Measurements from ENCODE around the gene PDE4B.
"Not testable (repeated sequence)": the region's sequence is repeated elsewhere in the genome, so short reads cannot be mapped to it uniquely, and the experiment has no call there.

Gene PDE4B

GRCh38 chr1:66300280-66300971 lies 507.7 kb downstream of the PDE4B start:
- DNase-seq (ENCODE audit: low read depth in 2 of 2, low spot score in 1 of 2) = no peak

GRCh38 chr1:66300972-66301451 lies 508.3 kb downstream of the PDE4B start:
- DNase-seq (ENCODE audit: low read depth in 2 of 2, low spot score in 1 of 2) = no peak

GRCh38 chr1:66302184-66302742 lies 509.6 kb downstream of the PDE4B start:
- no peak for DNase-seq (ENCODE audit: low read depth in 2 of 2, low spot score in 1 of 2)

- no peak for DNase-seq (ENCODE audit: low read depth in 2 of 2, low spot score in 1 of 2)
Observed at GRCh38 chr1:66302815-66303214, 510.1 kb downstream of the PDE4B start.

GRCh38 chr1:66303646-66304045 lies 511.0 kb downstream of the PDE4B start:
- DNase-seq (ENCODE audit: low read depth in 2 of 2, low spot score in 1 of 2) = no peak

- no peak for DNase-seq (ENCODE audit: low read depth in 2 of 2, low spot score in 1 of 2)
Observed at GRCh38 chr1:66304128-66304527, 511.4 kb downstream of the PDE4B start.

DNA sequence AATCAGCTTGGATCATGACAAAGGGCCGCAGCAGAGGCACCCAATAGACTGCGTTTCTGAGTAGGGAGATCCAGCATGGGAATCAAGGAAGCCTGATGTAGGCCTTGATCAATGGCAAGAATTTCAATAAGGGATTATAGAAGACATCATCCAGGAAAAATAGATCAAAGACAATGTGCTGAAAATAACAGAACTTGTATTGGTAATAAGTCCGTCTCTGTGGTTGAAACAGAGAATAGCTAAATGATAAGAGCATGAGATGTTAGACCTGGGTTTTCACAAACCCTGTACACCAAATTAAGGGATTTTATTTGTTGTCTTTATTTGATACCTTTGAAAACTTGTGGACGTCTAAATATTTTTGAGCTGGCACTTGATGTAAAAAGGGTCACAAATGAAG lies 513.2 kb downstream of the PDE4B start:
- no peak for DNase-seq (ENCODE audit: low read depth in 2 of 2, low spot score in 1 of 2)

DNA sequence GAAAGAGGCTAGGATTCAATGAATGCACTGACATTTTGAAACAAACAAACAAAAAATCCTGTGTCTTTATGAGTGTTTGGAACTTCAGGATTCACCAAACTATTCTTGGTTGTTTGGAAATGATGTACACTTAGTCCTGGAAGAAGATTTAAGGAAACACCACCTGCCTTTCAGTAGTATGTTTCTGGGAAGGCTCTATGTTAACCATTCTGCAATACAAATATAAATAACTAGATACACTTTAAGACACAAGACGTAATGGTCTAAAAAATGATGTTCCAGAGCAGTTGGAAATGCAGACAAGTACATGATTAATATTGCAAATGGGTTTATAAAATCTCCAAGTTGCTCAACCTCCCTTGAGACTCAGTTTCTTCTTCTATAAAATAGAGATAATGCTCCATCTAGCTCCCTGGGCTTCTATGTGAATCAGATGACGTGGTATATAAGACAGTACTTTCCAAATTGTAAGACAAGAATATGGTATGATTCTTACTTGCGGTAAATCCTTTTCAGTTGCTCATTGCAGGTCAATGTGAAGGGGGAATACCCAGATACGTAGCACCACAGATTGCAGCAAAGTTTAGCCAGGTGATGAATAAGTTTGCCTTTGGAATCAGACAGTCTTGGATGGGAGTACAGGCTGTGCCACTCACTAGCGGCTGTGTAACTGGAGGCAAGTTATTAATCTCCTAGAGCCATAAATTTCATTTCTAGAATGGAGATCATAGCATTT lies 516.5 kb downstream of the PDE4B start:
- DNase-seq (ENCODE audit: low read depth in 2 of 2, low spot score in 1 of 2) = no peak

GRCh38 chr1:66311092-66311491 lies 518.4 kb downstream of the PDE4B start:
- DNase-seq (ENCODE audit: low read depth in 2 of 2, low spot score in 1 of 2) = no peak

DNA sequence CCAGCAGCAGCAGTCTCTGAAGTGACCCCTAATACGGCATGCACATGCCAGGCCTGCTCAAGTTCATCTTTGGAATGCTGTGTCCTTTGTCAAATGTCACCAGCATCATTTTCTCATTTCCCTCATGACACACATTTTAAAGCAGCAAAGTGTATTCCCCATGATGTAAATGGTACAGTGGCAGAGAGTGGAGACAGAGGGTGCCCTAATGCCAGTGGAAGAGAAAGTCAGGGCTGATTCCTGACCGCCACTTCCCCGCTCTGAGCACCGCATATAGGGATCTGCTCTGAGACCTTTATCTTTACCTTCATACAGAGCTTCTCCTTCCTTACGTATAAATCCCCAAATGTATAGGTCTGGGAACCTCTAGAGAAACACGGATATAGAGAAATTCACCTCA lies 518.9 kb downstream of the PDE4B start:
- DNase-seq (ENCODE audit: low read depth in 2 of 2, low spot score in 1 of 2) = no peak

- no peak for DNase-seq (ENCODE audit: low read depth in 2 of 2, low spot score in 1 of 2)
Observed at GRCh38 chr1:66312271-66312990, 519.7 kb downstream of the PDE4B start.

DNA sequence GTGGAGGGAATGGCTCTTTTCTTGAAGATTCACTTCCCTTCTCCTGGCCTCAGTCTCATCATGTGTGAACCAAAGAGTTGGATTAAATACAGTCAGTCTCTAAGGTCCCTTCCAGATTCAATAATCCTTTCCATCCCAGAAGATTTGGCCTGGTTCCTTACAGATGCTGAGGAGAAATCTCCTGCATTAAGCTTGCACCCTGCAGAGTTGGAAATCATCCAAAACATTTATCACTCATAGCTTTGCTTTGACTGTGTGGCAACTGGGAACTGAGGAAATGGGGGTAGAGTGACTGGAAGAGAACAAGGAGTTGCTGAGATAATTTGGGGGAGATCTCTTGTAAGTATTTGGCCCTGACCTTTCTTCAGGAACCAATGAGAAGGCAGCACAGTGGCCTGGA lies 520.7 kb downstream of the PDE4B start:
- no peak for DNase-seq (ENCODE audit: low read depth in 2 of 2, low spot score in 1 of 2)

DNA sequence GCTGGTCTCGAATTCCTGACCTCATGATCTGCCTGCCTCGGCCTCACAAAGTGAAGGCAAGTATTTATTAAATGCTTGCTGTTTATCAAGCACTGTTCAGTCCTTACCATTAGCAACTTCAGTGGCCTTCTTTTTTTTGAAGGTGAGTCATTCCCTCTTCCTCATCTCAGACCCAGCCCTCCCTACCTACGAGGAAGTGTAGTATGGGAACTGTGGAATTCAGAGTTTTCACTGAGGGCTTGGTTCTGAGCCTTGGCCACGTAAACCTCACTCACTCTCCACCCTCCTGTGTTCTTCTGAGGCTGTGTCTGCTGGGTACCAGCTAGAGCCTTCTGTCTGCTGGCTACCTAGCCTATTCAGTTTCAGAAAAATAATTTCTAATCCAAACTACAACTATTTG lies 523.0 kb downstream of the PDE4B start:
- no peak for DNase-seq (ENCODE audit: low read depth in 2 of 2, low spot score in 1 of 2)

- DNase-seq (ENCODE audit: low read depth in 2 of 2, low spot score in 1 of 2) = no peak
Observed at GRCh38 chr1:66316464-66317247, 524.0 kb downstream of the PDE4B start.

DNA sequence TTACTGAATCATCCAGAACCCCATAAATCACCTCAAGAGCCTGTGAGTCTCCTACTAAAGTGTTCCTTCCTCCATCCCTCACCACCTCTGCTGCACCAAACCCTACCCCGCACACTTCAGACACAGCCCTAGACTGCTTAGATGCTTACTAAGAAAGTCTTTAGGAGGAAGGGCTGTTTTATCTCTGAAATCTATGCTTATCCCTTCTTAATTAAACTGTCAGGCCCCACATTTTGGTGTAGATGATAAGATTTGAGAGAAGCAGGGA lies 524.5 kb downstream of the PDE4B start:
- DNase-seq (ENCODE audit: low read depth in 2 of 2, low spot score in 1 of 2) = no peak

DNA sequence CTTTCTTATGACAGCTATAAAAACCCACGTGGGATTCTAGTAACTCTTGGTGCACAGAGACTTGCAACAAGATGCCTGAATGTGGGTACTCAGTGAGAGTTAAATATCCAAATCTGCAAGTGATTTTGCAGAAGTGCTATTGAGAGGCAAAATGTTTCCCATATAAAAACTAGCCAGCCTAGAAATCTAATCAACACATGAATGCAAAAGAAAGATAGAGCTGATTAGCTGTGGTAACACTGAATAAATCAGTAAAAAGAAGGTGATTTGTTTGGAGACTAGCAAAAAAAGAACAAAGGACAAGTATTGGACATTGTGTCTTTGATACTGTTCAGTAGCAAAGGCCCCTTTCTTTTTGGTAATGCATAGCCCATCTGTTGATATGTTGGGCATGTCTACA lies 527.5 kb downstream of the PDE4B start:
- no peak for DNase-seq (ENCODE audit: low read depth in 2 of 2, low spot score in 1 of 2)

DNA sequence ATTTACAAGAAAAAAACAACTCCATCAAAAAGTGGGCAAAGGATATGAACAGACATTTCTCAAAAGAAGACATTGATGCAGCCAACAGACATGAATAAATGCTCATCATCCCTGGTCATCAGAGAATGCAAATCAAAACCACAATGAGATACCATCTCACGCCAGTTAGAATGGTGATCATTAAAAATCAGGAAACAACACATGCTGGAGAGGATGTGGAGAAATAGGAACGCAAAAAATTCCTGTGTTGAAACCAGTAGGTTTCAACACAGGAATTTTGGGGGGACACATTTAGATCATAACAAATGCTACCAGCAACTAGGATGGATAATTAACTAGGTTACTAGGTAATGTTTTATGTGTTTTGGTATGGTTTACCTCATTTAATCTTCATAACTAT lies 529.8 kb downstream of the PDE4B start:
- not testable (repeated sequence) for DNase-seq (ENCODE audit: low read depth in 2 of 2, low spot score in 1 of 2)

- DNase-seq (ENCODE audit: low read depth in 2 of 2, low spot score in 1 of 2) = no peak
Observed at GRCh38 chr1:66323958-66324625, 531.4 kb downstream of the PDE4B start.

DNA sequence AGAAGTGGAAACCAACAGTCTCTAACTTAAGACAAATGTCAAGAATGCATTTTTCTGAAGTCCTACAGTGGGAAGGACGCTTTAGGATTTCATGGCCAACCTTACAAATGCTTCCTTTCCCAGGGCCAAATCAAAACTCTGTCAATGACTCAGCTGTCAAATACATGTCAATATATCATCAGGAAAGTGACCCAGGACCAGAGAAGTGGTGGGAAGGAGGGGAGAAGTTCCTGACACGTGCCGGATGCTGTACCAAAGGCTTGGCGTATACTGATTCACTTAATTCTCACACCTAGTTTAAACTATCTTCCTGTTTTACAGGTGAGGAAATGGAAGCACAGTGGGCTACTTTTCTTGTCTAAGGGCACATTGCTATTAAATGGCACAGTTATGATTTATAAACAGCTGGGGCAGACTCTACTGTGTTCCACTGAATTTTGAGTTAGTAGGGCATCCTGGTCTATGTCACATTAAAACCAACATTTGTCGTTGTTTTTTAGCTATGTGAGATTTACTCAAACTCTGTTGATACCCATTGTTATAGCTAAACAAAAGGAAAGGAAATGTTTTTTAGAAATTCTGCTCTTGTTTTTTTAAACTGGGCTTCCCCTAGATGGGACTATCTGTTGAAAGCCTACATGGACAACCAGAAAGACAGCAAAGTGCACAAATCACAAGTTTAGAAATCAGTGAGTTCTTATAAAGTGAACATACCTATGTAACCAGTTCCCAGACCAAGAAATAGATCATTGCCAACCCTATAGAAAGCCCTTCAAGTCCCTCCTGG lies 533.1 kb downstream of the PDE4B start:
- DNase-seq (ENCODE audit: low read depth in 2 of 2, low spot score in 1 of 2) = no peak

DNA sequence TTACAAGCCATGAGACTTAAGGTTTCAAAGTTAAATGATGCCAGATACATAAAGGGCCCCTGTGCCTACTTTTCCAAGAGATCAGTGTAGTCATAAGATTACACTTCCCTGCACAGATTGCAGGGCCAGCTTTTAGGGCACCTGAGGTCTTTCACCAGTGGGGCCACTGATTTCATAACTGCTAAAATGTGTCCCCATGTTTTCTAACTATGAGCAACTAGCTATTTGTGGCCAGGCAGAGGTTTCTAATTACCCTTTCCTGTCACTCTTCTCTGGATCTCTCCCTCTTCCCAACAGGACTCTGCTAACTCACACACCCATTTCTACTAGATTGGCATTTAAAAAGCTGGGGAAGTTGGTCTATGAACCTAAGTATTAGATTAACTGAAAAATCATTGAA lies 534.2 kb downstream of the PDE4B start:
- no peak for DNase-seq (ENCODE audit: low read depth in 2 of 2, low spot score in 1 of 2)

Data from stimulated activated CD8-positive, alpha-beta memory T cell treated with anti-CD3 and anti-CD28 coated beads, Interleukin-4, amount 100 ng/mL, for 1 hour (primary cell).